Mucosa of rectum (tissue), 2 donors: ENCODE data around the gene FATE1.

ENCODE experiments used
- H3K27ac ChIP-seq, 2 donors: one replicate each; pipeline ENCODE4 v1.7.0; 2013; ENCODE audit warnings: inconsistent platforms in 2 of 2, low read depth in 2 of 2, low read length in 2 of 2
- H3K27me3 ChIP-seq, 2 donors: one replicate each; pipeline ENCODE4 v1.7.0; 2013; ENCODE audit warnings: low read length in 2 of 2; ENCODE audit not compliant: control insufficient read depth in 2 of 2, insufficient read depth in 2 of 2
- H3K36me3 ChIP-seq, 2 donors: one replicate each; pipeline ENCODE4 v1.7.0; 2013; ENCODE audit warnings: low read length in 2 of 2; ENCODE audit not compliant: control insufficient read depth in 2 of 2, insufficient read depth in 2 of 2
- H3K4me1 ChIP-seq, 2 donors: one replicate each; pipeline ENCODE4 v1.7.0; 2013; ENCODE audit warnings: low read length in 2 of 2, mild to moderate bottlenecking in 1 of 2; ENCODE audit not compliant: control insufficient read depth in 2 of 2, insufficient read depth in 2 of 2
- H3K4me3 ChIP-seq, 2 donors: one replicate each; pipeline ENCODE4 v1.7.0; 2013; ENCODE audit warnings: low read length in 2 of 2
- H3K9ac ChIP-seq, 2 donors: one replicate each; pipeline ENCODE4 v1.7.0; 2013; ENCODE audit warnings: low read length in 2 of 2, low read depth in 1 of 2, mild to moderate bottlenecking in 1 of 2
- H3K9me3 ChIP-seq, 2 donors: one replicate each; pipeline ENCODE4 v1.7.0; 2013; ENCODE audit warnings: low read length in 2 of 2; ENCODE audit not compliant: control insufficient read depth in 2 of 2
- donor health status: healthy.
- donor health status: Normal muscosa, but diverticular disease.

The FATE1 gene

GRCh38 chrX:151703487-151703886, 12.3 kb upstream of the FATE1 start:
- Histone ChIP-seq H3K9me3 (no peaks in the 10 kb centered on the region), H3K27ac (no peak overlapping the region), H3K9ac (no peak overlapping the region), H3K4me1 (no peaks in the 10 kb centered on the region), H3K36me3 (no peaks in the 10 kb centered on the region), H3K4me3 (no peak overlapping the region), H3K27me3 (peaks cover 2 to 3% of the 10 kb centered on the region in 2 donors)

GRCh38 chrX:151704041-151704663, 11.7 kb upstream of the FATE1 start:
- H3K27ac ChIP-seq: no peak overlapping the region
- H3K4me3 ChIP-seq: no peak overlapping the region
- H3K4me1 ChIP-seq: no peaks in the 10 kb centered on the region
- no peaks in the 10 kb centered on the region for H3K9me3 ChIP-seq
- H3K27me3 ChIP-seq: peaks cover 2 to 3% of the 10 kb centered on the region in 2 donors
- H3K9ac ChIP-seq: no peak overlapping the region
- H3K36me3 ChIP-seq: no peaks in the 10 kb centered on the region

GRCh38 chrX:151708821-151709220, 7.0 kb upstream of the FATE1 start:
- H3K36me3 ChIP-seq: no peaks in the 10 kb centered on the region
- no peak overlapping the region for H3K9ac ChIP-seq

GRCh38 chrX:151710457-151710856, 5.4 kb upstream of the FATE1 start:
- Histone ChIP-seq H3K9ac (no peak overlapping the region), H3K27me3 (peaks cover 3% of the 10 kb centered on the region in 2 donors), H3K36me3 (no peaks in the 10 kb centered on the region), H3K4me1 (peaks cover 0 to 4% of the 10 kb centered on the region in 2 donors), H3K27ac (no peak overlapping the region), H3K9me3 (no peaks in the 10 kb centered on the region), H3K4me3 (no peak overlapping the region)

More at GRCh38 chrX:151708821-151709220, 7.0 kb upstream of the FATE1 start:
- Histone ChIP-seq H3K27me3 (peaks cover 0 to 3% of the 10 kb centered on the region in 2 donors), H3K9me3 (no peaks in the 10 kb centered on the region), H3K27ac (no peak overlapping the region), H3K4me1 (peaks cover 0 to 4% of the 10 kb centered on the region in 2 donors), H3K4me3 (no peak overlapping the region)

- Histone ChIP-seq H3K4me1 (peaks cover 0 to 4% of the 10 kb centered on the region in 2 donors), H3K4me3 (no peak overlapping the region), H3K27me3 (peaks cover 3% of the 10 kb centered on the region in 2 donors), H3K36me3 (no peaks in the 10 kb centered on the region), H3K9ac (no peak overlapping the region), H3K27ac (no peak overlapping the region), H3K9me3 (no peaks in the 10 kb centered on the region)
These were observed 4.7 kb upstream of the FATE1 start for GRCh38 chrX:151711154-151711553.

GRCh38 chrX:151711787-151712186, 4.0 kb upstream of the FATE1 start:
- Histone ChIP-seq H3K27ac (no peak overlapping the region), H3K9ac (no peak overlapping the region), H3K27me3 (peaks cover under 1 to 3% of the 10 kb centered on the region in 2 donors), H3K4me3 (no peak overlapping the region), H3K36me3 (no peaks in the 10 kb centered on the region), H3K9me3 (no peaks in the 10 kb centered on the region), H3K4me1 (peaks cover 0 to 4% of the 10 kb centered on the region in 2 donors)

GRCh38 chrX:151712253-151712652, 3.6 kb upstream of the FATE1 start:
- peaks cover 0 to 4% of the 10 kb centered on the region in 2 donors for H3K4me1 ChIP-seq
- H3K27me3 ChIP-seq: peaks cover 0 to 4% of the 10 kb centered on the region in 2 donors
- no peak overlapping the region for H3K9ac ChIP-seq
- H3K36me3 ChIP-seq: no peaks in the 10 kb centered on the region
- H3K27ac ChIP-seq: peak overlapping the region in 1 of 2 donors; percentile 16
- H3K4me3 ChIP-seq: no peak overlapping the region
- no peaks in the 10 kb centered on the region for H3K9me3 ChIP-seq

GRCh38 chrX:151713849-151714248, 2.0 kb upstream of the FATE1 start:
- H3K4me1 ChIP-seq: peaks cover 0 to 4% of the 10 kb centered on the region in 2 donors
- no peaks in the 10 kb centered on the region for H3K36me3 ChIP-seq
- H3K27ac ChIP-seq: no peak overlapping the region
- no peak overlapping the region for H3K4me3 ChIP-seq
- no peak overlapping the region for H3K9ac ChIP-seq
- H3K27me3 ChIP-seq: peaks cover 0 to 6% of the 10 kb centered on the region in 2 donors
- no peaks in the 10 kb centered on the region for H3K9me3 ChIP-seq

- Histone ChIP-seq H3K4me3 (no peak overlapping the region), H3K27me3 (peaks cover 0 to 6% of the 10 kb centered on the region in 2 donors), H3K9ac (no peak overlapping the region), H3K36me3 (no peaks in the 10 kb centered on the region), H3K4me1 (peaks cover 0 to 4% of the 10 kb centered on the region in 2 donors), H3K27ac (no peak overlapping the region), H3K9me3 (no peaks in the 10 kb centered on the region)
These were observed 1.5 kb upstream of the FATE1 start for GRCh38 chrX:151714362-151714761.

GRCh38 chrX:151722241-151722846, 6.5 kb downstream of the FATE1 start:
- Histone ChIP-seq H3K9me3 (no peaks in the 10 kb centered on the region), H3K9ac (no peak overlapping the region), H3K36me3 (no peaks in the 10 kb centered on the region), H3K27me3 (peaks cover 0 to under 1% of the 10 kb centered on the region in 2 donors), H3K4me3 (no peak overlapping the region), H3K4me1 (no peaks in the 10 kb centered on the region), H3K27ac (no peak overlapping the region)
